IPS DF 4.7 (cell line): ENCODE results near the gene GOLGA7B.

ENCODE experiments used
- DNase-seq: peaks from one replicate; pipeline ENCODE4 v3.0.0-alpha.2; 2013; ENCODE audit warnings: low spot score; ENCODE audit errors: extremely low read depth

The GOLGA7B gene

DNA sequence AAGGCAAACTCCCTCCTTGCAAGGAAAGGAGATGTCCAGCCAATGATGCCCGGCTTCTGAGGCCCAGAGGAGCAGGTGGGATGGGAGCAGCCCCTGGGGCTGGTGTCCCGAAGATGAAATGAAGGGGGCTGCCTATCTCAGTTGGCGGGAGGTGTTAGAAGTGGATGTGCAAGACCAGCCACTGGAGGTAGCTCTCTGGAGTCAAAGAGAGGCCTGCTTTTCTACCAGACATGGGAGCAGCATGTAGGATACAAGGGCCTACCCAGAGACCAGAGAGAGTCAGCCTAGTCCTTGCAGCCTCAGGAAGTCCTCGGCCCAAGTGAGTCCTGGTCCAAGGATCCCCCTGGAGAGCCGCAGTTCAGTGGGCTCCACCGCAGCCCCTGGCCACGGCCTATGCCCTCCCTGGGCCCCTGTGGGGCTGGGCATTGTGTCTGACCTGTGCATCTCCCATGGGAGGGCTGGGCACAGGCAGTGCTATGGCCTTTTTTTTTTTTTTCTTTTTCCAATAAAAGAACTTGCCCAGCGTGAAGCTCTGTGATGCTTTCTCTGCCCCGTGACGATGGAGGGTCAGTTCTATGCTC, 17.7 kb downstream of the GOLGA7B start:
- DNase-seq: no peak

DNA sequence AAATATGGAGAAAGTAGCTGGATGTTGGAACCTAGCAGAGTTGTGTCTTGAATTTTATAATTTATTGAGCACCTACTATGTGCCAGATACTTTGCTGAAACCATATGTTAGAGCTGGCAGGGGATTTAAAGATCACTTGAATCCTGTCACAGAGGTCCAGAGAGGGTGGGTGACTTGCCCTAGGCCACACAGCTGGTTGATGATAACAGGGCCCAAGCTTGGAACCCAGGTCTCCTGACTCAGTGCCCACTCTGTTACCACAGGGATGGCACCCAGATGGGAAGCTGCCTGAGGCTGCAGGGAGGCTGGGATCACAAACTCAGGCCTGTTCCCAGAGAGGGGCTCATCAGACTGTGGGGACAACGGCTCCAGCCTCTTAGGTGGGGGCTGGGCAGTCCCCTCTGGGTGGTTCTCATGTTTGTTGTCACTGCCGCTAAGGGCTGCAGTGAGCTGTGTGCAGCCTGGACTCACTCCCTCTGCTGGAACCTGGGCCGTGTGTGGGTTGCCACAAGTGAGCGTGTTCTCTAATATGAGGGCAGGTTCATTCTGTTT, 18.6 kb downstream of the GOLGA7B start:
- DNase-seq: no peak

DNA sequence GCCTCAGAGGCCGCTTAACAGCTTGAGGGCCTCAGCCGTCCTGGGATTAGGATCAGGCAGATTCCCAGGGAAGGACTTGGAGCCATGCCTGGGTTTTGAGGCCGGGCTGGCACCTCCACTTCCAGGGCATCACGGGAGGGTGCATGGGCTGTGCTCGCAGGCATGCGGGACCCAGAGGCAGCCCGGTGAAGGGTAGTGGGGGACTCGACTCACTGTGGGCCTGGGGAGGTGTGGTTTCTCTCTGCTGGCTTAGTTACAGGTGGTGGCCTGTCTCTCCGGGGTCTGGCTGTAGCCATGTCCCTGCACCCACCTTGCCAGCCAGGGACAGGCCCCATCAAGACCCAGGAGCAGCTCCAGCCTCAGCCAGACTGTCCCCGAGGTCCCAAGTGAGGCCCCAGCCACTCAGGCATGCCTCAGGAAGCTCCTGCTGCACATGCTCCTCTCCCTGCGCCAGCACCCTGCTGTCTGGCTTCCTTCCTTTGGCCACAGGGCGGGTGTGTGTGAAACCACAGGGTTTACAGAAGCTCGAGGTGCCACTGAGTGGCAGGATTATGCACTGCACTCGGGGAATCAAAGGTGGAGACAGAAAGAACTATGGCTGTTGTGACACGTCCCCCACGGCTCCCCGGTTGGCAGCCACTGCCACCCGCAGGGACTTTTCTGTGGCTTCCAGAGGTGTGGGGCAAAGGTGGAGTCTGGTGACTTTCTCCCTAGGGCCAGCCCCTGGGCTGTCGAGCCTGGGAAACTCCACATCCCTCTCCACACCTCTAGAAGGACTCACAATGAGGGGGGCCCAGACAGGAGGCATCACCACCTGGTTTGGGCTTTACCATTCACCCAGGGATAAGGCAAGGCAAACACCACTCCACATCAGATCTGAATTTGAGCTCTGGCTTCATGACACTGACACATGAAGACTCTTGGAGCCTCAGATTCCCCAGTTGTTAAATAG, 19.7 kb downstream of the GOLGA7B start:
- peak; percentile 68 for DNase-seq

DNA sequence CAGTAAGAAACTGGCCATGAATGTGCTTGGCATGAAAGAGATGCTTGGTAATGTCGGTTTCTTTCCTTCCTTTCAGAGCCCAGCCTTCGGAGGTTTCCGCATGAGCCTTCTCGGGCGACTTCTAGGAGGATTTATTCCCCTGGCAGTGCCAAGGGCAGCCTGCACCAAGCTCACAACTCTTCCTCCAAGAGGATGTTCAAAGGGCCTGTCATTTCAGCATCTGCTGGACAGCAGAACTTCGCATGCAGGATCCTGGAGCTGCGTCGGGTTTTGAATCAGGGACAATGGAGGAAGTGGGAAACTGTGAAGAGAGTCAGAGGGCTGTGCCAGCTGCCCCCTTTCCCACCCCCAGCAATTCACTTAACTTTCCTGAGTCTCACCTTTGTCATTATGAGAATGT, 21.3 kb downstream of the GOLGA7B start:
- DNase-seq: no peak

DNA sequence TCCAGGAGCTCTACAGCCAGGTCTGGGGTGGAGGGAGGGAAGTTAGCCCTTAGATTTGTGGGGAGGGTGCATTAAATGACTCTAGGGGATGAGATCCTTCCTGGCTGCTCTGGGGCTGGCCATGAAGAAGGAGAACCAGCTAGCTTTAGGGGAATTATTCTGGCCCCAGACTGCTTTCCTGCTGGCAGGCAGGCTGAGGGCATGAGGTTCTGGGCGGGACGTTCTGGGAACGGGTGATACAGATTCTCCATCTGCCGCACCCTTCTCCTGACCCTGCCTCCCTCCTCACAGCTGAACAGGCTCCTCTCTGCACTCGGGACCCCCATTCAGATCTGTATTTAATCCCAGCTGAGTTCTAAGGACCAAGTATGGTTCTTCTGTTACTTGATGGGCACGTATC, 23.9 kb downstream of the GOLGA7B start:
- no peak for DNase-seq

DNA sequence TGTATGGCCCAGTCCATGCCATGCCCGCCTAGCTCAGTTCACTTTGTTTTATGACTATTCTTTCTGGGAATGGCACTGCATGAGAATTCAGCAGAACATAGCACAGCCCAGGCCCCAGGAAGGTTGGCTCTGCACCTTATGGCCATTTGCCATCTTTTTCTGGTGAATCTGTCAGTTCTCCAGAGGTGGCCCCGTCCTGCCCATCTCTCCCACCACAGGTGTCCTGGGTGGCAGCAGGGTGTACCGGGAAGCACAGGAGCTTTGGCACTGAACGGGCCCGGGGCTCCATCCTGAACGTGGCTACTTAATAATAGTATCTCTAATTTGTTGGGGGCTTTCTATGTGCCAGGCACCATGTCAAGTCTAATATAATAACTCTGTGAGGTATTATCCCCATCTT, 24.7 kb downstream of the GOLGA7B start:
- DNase-seq: no peak

DNA sequence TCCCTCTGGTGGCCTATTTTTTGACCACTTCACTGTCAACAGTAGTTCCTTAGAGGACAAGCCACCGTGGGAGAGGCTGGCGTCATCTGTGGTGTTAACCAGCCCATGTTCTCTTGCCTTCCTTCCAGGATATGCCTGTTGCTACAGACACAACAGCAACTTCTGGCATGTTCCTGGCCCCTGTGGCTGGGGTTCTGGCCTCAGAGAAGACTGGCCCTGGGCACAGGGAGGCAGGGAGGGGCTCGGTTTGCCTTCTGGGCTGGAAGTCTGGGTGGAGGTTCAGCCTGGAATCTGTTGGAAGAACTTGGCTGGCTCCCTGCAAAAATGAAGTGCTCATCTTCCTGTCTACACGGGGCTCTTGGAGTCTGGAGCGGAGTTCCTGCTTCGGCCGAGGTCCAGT, 25.7 kb downstream of the GOLGA7B start:
- DNase-seq: no peak

DNA sequence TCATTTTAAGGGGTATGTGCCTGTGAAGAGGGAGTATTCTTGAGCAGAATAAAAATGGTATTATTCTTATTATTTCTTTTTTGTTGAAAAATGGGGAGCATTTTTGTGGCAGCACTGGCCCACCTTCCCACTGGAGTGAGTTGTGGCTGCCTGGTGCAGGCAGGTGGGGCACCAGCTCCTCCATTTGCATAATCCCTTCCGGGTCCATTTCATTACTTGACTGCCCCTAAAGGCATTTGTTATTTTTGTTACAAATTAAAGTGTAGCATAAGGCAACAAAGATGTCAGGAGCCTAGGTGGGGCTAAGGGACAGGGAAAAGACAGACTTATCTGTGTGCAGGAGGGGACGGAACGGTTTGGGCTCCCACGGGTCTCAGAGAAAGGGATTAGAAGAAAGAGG, 26.8 kb downstream of the GOLGA7B start:
- no peak for DNase-seq

DNA sequence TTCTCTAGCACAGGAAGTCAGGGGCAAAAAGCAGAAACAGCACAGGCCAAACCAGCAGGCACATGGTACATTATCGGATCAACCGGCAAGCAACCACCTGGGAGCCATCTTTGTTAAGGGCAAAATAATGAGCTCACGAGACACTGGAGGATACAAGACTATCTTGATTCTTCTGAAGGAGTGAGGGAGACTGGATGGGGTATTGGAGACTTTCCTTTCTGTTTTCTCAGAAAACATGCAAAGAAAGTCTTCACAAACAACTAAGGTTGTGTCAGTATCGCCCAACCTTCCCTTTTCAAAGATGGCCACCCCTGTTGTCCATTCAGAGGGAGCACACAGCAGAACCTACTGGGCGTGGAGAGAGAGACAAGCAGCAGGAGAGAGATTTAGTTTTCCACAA, 29.6 kb downstream of the GOLGA7B start:
- DNase-seq: no peak

DNA sequence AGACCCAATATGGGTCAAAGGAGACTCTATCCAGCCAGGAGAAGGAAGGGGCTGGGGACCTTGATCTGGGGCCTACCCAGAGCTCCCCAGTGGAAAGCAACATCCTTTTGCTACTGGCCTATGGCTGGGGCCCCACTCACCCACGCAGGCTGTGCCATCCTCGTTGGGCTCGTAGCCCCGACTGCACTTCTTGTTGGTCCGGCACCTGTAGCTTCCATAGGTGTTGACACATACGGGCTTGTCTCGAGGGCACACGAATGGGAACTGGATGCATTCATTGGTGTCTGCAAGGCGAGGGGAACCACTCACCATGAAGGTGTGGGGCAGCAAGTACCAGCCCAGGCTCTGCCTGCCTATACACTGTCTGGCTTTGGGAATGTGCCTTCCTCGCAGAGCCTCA, 30.5 kb downstream of the GOLGA7B start:
- DNase-seq: no peak

DNA sequence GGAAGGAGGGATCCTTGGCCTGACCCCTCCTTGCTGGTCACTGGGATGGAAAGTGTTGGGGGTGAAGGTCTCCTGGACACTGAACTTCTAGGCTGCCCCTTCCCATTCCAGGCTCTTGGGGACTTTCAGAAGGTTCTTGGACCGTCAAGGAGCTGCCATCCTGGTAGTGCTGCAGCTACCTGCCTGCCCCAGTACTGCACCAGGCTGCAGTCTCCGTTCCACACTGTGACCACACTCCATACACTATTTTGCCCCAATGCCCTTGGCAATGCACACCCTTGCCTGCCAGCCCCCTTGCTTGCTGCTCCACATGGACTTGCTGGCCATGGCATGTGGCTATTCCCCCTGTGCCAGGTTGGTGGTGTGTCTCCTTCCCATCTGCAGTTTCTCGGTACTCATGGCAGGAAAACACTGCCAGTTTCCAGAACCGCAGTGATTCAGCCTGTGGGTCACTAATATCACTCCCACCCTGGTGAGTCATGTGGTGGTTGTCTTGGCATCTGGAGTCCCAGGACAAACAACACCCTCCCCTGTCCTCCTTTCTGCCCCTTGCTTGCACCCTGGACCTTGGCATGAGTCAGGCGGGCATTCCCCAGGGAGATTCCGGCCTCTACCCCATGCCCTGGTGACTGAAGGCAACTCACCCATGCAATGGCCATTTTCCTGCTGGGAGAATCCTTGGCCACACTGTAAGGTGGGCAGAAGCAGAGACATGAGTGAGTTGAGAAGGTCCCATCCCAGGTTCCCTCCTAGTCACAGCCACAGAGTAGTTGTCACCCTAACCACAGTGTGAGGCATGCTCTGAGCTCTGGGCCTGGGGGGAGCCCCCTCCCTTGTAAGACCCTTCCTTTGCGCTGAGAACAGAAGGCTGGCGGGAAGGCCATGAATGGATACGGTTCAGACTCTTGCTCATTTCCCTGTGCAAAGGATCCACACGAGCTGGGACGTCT, 32.8 kb downstream of the GOLGA7B start:
- no peak for DNase-seq

DNA sequence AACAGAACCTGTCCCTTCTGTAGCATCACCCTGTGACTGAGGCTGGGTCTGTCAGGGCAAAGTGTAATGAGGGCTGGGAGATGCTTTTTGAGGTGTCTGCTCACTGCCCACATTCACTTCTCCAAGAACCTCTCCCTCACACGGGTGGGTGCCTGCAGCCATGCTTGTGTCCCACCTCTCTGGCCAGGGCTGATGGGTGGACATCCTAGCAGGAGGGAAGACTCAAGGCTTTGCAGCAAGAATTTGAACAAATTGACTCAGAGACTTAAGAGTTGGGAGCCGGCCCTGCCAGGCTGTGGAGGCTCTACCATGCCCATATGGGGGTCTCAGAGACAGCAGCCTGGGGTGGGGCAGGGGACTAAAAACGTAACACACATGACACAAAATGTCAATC, 33.4 kb downstream of the GOLGA7B start:
- DNase-seq: no peak

DNA sequence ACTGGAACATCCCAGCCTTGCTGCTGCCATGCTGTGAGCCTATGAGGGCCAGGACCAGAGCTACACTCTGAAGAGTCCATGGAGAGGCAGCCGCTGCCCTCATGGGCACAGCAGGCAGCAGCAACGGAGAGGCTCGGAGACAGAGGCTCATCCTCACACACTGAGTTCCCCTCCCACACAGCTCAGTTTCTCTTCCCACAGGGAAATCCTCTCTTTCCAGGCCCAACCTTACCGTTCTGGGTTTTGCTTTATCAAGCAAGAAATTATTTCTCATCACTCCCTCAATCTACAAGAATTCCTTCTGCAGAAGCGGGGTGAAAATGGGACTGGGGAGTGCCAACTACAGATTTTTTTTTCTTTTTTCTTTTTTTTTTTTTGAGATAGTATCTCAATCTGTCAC, 36.6 kb downstream of the GOLGA7B start:
- no peak for DNase-seq

DNA sequence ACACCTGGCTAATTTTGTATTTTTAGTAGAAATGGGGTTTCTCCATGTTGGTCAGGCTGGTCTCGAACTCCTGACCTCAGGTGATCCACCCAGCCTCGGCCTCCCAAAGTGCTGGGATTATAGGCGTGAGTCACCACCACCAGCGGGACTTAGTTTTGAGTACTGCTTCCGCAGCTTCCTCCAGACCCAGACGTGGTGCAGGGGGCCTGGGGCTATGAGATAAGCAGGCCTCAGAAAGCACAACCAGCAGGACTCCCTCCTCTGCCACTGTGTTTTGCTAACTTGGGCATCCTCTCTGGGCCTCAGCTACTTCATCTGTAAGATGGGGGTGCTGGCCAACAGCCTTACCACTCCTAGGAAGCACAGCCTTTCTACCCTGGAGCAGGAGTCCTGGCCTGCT, 37.8 kb downstream of the GOLGA7B start:
- no peak for DNase-seq

DNA sequence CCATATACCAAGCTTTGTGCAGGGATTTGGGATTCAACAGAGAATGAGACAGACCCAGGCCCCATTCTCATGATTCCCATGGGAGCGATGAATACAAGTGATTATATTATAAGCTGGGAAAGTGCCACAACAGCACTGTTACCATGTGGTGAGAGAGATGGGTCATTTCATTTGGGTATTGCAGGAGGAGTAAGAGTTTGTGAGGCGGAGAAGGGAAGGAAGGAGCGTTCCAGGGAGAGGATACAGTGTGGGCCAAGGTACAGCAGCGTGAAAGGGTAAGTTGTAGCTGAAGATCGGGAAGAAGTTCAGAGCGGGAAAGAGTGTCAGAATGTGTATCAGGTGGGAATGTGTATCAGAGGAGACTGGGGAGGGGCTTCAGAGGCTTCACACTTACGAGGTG, 38.5 kb downstream of the GOLGA7B start:
- no peak for DNase-seq

DNA sequence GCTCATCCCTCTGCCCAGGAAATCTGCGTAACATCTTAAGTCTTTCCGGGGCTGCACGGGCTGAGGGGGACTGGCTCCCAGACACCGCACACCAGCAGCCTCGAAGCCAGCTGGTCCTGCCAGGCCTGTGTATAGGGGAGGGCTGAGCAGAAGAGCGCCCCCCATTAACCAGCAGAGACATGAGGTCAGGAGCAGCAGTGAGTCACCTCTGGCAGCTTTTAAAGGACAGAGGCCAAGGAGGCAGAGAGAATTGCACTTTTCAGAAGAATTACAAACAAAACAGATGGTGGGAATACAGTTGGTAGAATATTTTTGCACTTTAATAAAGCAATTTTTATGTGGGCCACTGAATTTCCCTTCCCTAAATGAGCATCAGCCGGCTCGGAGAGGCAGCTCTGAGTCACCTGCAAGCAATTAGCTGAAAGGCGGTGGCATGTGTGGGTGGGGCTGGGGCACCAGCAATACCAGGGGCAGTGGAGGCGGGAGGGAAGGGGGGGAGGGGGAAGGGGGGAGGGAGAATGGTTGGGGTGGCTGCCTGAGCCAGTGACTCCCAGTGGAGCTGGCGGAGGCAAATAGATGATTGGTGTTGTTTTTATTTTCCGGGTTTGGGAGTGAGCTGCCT, 39.1 kb downstream of the GOLGA7B start:
- no peak for DNase-seq

DNA sequence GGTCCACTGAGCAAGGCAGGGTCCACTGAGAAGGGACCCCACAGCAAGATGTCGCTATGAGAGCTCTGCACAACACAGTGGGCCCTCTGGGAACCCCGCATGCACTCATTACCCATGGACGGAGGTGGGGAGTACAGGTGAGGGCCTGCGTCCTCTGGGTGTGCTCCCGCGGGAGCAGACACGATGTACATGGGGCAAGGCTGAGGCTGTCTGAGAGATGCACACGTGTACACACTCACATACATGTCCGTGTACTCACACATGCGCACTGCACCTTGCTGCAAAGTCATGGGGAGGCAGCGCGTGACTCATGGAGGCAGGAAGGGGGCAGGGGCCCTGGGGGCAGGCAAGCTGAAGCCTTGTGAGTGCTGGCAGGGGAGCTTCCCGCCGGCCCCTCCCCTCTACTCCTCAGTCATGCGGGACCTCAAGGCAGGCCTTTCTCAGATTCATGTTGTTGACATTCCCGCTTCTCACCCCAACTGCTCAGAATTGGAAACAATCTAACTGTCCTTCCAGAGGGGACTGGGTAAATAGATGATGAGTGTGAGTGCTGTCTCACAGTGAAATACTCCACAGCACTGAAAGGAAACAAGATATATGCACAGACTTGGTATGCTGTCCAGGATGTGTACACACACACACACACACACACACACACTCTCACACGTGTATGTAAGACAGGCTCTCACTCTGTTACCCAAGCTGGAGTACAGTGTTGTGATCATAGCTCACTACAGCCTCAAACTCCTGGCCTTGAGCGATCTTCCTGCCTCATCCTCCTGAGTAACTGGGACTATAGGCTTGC, 40.0 kb downstream of the GOLGA7B start:
- no peak for DNase-seq

DNA sequence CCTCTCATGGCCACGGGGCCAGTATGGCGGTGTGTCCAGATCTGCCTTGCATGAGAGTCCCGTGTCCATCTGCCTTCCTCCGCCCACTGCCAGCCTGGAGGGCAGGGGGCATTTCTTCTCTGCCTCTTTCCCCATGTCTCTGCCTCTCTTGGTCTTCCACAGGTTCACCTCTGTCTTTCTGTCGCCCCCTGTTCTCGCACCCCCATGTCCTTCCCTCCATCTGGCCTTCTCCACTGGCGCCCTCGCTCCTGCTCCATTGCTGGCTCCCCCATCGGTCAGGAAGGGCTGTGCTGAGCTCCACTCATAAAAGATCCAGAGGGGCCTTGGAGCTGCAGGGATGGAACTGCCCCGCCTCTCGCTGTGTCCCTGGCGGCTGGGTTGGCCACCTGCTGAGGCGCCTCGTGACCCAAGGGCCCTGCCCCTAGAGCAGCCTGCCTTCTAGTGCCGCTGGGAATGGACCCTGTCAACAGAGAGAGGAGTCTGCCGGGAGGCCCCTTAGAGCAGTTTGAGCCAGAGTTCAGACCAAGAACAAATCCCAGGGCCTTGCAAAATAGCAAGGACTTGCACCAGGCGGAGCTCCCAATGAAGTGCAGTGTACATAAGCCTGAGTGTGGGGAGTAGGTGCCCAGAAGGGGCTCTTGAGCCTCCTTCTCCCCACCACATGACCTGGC, 42.0 kb downstream of the GOLGA7B start:
- DNase-seq: no peak

DNA sequence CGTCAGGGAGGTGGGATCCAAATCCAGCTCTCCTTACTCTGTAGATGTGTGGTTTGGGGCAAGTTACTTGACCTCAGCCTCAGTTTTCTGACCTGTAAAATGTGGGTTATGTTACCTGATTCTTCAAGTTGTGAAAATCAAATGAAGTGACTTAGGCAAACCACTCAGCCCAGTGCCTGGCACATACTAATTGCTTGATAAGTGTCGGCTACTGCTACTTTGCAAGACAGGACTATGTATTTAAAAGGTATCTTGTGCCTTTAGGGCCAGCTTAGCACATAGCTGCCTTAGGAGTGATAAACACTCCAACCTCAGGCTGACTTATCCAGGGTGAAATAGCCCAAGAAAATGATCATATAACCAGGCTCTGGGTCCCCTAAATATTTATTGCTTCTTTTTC, 42.9 kb downstream of the GOLGA7B start:
- DNase-seq: no peak

DNA sequence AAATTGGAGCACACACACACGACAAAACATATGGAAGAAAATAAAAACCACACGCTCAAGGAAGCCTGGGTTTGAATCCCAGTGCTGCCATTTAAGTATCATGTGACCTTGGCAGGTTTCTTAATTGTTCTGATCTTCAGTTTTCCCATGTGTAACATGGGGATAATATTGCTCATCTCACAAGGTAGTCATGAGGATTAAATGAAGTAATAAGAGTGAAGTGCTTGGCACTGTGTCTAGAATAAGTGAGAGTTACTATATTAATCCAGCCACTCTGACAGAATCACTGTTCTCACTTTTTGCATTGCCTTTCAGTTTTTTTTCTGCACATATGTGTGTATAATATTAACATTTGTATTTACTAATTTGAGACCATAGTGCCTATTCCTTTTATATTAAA, 43.3 kb downstream of the GOLGA7B start:
- no peak for DNase-seq
